H1 (cell line): ENCODE results near the gene PIK3R1.

Experiments
- CBX8 ChIP-seq: fragments of 300-800, 300-1000 bp; sonication (generic); IDR thresholded peaks from 2 replicates; pipeline ENCODE4 v1.7.1; 2016; ENCODE audit warnings: low read depth, low read length, borderline replicate concordance
- POLR2A ChIP-seq, 2 experiments: IDR thresholded peaks; 1 replicate in 1 of 2; 2 replicates in 1 of 2; pipeline ENCODE4 v1.6.1; 2011; ENCODE audit warnings: low read depth in 2 of 2, low read length in 2 of 2, mild to moderate bottlenecking in 2 of 2; ENCODE audit errors: control extremely low read depth in 1 of 2
- SP1 ChIP-seq: IDR thresholded peaks from 2 replicates; pipeline ENCODE4 v1.6.1; 2011; ENCODE audit warnings: low read depth, low read length

DNA sequence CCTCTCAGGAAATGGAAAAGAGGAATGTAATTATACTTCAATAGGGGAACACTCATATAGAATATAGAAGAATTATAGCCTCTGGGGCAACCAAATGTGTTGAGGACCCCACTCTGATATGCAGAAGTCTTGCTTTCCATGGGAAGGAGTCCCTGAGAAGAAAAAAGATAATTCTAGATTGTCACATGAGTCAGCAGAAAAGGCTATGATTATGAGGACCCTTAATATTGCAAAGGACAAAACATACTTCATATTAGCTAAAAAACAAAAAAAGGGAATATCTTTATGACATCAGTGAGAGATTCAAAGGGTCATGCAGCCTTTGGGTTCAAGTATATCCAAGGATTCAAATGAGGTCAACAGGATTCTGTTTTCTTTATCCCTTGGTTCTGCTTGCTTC is 119.5 kb downstream of the PIK3R1 start:
- TF ChIP-seq SP1 (no peak), POLR2A (IDR thresholded peaks at IDR 0.05; ENCODE audit: control extremely low read depth in 1 of 2, low read depth in 2 of 2, low read length in 2 of 2) (no peak), CBX8 (no peak)
